ENCODE results near the gene ST8SIA5. TPM values are rescaled to one million over a fixed set of nuclear protein-coding genes. Genes with fewer than 3 reads are reported as not detected.

Gene ST8SIA5
- total RNA-seq, 2 donors from 2014 or later: 0.62 TPM; not detected in 1

DNA sequence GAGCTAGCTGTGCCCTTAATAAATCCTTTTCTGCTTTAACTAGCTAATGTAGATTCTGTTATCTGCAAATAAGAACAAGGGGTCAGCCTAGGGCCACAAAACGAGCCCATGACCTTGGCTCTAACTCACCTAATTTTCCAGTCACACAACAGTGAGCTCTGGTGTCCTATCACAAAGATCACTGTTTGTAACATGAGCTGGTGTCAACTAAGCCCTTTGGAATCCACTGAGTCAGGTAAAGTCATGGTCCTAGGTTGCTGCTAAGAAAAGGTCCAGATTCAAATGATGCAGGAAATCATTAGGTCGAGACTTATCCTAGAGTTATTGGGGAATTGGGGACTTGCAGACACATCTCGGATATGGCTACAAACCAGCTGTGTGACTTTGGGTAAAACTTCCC lies 49.9 kb downstream of the ST8SIA5 start:
- no peak for DNase-seq (ENCODE audit: low spot score)
- Histone ChIP-seq H3K4me3 (no peak overlapping the region), H3K9me3 (no peaks in the 10 kb centered on the region), H3K27me3 (replicated peaks; ENCODE audit: insufficient read depth) (no peaks in the 10 kb centered on the region), H3K4me1 (replicated peaks) (no peaks in the 10 kb centered on the region), H3K27ac (no peak overlapping the region), H3K36me3 (no peaks in the 10 kb centered on the region)
- intact Hi-C loops (cut with DNase I): loop anchor here (10.0 kb wide), 1 partner anchor 58 kb away; no protein-coding TSS in a partner anchor
- TF ChIP-seq POLR2A (IDR thresholded peaks at IDR 0.05) (no peak), POLR2AphosphoS5 (IDR thresholded peaks at IDR 0.05) (no peak)
- TF ChIP-seq, protein P1, sequence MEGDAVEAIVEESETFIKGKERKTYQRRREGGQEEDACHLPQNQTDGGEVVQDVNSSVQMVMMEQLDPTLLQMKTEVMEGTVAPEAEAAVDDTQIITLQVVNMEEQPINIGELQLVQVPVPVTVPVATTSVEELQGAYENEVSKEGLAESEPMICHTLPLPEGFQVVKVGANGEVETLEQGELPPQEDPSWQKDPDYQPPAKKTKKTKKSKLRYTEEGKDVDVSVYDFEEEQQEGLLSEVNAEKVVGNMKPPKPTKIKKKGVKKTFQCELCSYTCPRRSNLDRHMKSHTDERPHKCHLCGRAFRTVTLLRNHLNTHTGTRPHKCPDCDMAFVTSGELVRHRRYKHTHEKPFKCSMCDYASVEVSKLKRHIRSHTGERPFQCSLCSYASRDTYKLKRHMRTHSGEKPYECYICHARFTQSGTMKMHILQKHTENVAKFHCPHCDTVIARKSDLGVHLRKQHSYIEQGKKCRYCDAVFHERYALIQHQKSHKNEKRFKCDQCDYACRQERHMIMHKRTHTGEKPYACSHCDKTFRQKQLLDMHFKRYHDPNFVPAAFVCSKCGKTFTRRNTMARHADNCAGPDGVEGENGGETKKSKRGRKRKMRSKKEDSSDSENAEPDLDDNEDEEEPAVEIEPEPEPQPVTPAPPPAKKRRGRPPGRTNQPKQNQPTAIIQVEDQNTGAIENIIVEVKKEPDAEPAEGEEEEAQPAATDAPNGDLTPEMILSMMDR (IDR thresholded peaks at IDR 0.05): no peak
- WGBS: 66% methylated on average over 3 of the region's 3 CpGs

DNA sequence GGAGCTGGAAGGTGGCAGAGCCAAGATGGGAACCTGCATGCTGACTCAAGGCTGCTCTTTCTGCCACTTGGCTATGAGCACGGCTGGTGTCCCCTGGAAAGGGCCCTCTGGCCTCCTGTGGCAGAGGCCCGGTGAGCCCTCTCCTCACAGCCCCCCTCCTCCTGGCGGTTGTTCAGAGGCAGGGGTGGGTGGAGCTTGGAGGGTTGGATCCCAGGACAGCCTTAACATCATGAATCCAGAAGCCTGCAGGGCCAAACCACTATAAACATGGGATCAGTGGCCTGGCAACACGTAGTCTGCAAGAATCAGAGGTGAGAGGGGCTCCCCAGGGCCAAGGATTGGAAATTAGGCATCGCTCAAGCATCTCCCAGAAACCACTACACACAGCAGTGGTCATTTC lies 51.3 kb downstream of the ST8SIA5 start:
- no peak for DNase-seq (ENCODE audit: low spot score)
- H3K27me3 ChIP-seq (replicated peaks; ENCODE audit: insufficient read depth): no peaks in the 10 kb centered on the region
- no peak overlapping the region for H3K27ac ChIP-seq
- intact Hi-C loops (cut with DNase I): loop anchor here (10.0 kb wide), 1 partner anchor 59 kb away; no protein-coding TSS in a partner anchor
- WGBS: 32% methylated on average over 5 of the region's 5 CpGs
- H3K4me3 ChIP-seq: no peak overlapping the region
- H3K4me1 ChIP-seq (replicated peaks): no peaks in the 10 kb centered on the region
- H3K9me3 ChIP-seq: no peaks in the 10 kb centered on the region
- TF ChIP-seq, protein P1 (IDR thresholded peaks at IDR 0.05): no peak
- TF ChIP-seq POLR2AphosphoS5 (IDR thresholded peaks at IDR 0.05): no peak
- no peak for TF ChIP-seq POLR2A (IDR thresholded peaks at IDR 0.05)
- H3K36me3 ChIP-seq: no peaks in the 10 kb centered on the region

DNA sequence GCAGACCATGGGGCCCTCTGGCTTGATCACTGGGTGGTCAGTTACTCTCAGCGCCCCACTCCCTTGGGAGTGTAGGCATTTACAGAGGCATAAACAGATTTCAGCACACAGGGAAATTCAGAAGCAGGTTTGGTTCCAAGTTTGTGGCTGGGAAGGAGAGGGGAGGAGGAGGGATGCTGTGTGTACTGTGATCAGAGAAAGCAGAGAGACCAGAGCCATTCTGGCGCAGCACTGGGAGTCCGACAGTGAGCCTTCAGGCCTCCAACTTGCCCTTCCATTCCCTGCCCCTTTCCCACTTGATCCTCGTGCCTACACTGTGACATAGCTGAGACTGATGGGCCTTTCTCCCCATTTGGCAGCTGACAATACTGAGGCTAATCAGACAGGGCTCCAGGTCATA lies 52.0 kb downstream of the ST8SIA5 start:
- no peak for DNase-seq (ENCODE audit: low spot score)
- TF ChIP-seq POLR2AphosphoS5 (IDR thresholded peaks at IDR 0.05) (no peak), POLR2A (IDR thresholded peaks at IDR 0.05) (no peak)
- TF ChIP-seq, protein P1 (IDR thresholded peaks at IDR 0.05): no peak
- Histone ChIP-seq H3K4me3 (no peak overlapping the region), H3K4me1 (replicated peaks) (no peaks in the 10 kb centered on the region), H3K27ac (no peak overlapping the region), H3K36me3 (no peaks in the 10 kb centered on the region), H3K27me3 (replicated peaks; ENCODE audit: insufficient read depth) (no peaks in the 10 kb centered on the region), H3K9me3 (no peaks in the 10 kb centered on the region)
- 89% methylated on average over 4 of the region's 4 CpGs for WGBS
- intact Hi-C loops (cut with DNase I): loop anchor here (10.0 kb wide), 1 partner anchor 60 kb away; no protein-coding TSS in a partner anchor

DNA sequence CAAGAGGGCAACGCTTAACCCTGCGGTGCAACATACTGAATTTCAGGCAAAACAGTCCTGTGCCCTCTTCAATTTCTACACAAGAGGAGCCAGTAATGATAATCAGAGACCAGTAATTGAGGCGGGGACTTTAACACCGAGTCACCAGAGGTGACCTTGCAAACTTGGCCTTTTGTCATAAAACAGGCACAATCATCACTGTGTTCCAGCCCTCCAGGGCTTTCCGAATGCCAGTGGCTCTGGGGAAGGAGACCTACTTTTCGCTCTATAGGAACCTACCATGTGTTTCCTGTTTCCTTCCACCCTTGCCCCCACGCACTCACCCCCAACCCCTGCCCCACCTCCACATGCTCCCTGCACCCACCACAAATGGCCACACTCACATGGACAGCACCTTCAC lies 52.7 kb downstream of the ST8SIA5 start:
- Histone ChIP-seq H3K4me3 (no peak overlapping the region), H3K27me3 (replicated peaks; ENCODE audit: insufficient read depth) (no peaks in the 10 kb centered on the region), H3K9me3 (no peaks in the 10 kb centered on the region), H3K4me1 (replicated peaks) (no peaks in the 10 kb centered on the region), H3K27ac (no peak overlapping the region), H3K36me3 (no peaks in the 10 kb centered on the region)
- 84% methylated on average over 7 of the region's 7 CpGs for WGBS
- no peak for DNase-seq (ENCODE audit: low spot score)
- TF ChIP-seq, protein P1 (IDR thresholded peaks at IDR 0.05): no peak
- TF ChIP-seq POLR2AphosphoS5 (IDR thresholded peaks at IDR 0.05): no peak
- TF ChIP-seq POLR2A (IDR thresholded peaks at IDR 0.05): no peak
- intact Hi-C loops (cut with DNase I): loop anchor here (10.0 kb wide), 1 partner anchor 61 kb away; no protein-coding TSS in a partner anchor

- Histone ChIP-seq H3K9me3 (no peaks in the 10 kb centered on the region), H3K36me3 (no peaks in the 10 kb centered on the region), H3K27me3 (replicated peaks; ENCODE audit: insufficient read depth) (no peaks in the 10 kb centered on the region), H3K27ac (no peak overlapping the region), H3K4me3 (no peak overlapping the region), H3K4me1 (replicated peaks) (no peaks in the 10 kb centered on the region)
- DNase-seq (ENCODE audit: low spot score): no peak
- TF ChIP-seq, protein P1 (IDR thresholded peaks at IDR 0.05): no peak
- TF ChIP-seq POLR2AphosphoS5 (IDR thresholded peaks at IDR 0.05) (no peak), POLR2A (IDR thresholded peaks at IDR 0.05) (no peak)
- WGBS: 52% methylated on average over 6 of the region's 6 CpGs
- intact Hi-C loops (cut with DNase I): loop anchor here (10.0 kb wide), 1 partner anchor 62 kb away; no protein-coding TSS in a partner anchor
These were observed 54.4 kb downstream of the ST8SIA5 start for GRCh38 chr18:46702471-46702870.
